DMS114 treated with DMSO at 0.1 percent for 48 hours (cell line): Measurements from ENCODE around the gene SLC35F3.

Source experiments
- DNase-seq: peaks from one replicate; lab custom pipeline; 2025; ENCODE audit not compliant: unreplicated experiment; lab: John Stamatoyannopoulos, UW

The SLC35F3 gene

DNA sequence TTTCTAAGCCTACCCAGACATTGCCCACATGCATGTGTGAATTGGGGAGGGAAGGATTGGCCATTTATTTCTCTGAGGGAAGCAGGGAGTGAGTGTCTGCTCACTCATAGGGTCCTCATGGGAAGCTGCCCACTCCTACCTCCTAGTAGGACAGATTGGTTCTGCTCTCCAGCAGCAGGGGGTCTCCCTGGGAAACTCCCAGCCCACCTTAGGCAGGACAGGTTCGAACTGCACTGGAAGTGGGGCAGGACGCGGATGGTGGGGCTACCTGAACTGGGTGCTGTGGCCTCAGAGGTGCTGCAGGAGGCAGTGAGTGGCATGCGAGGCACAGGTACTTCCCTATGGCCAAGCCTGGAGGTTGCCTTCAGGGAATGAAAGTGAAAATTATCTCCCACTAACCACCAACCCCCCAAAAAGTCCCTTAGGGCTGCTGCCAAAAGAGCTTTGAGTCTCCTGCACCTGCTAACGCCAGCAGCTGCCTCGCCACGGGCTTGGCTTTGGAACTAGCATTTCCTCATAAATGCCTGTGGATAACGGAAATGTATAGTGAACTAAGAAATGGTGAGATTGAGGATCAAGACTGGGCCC lies 311.7 kb downstream of the SLC35F3 start:
- DNase-seq: no peak

GRCh38 chr1:234217316-234217840 lies 312.9 kb downstream of the SLC35F3 start:
- no peak for DNase-seq

- no peak for DNase-seq
Measured at GRCh38 chr1:234218078-234218477, 313.6 kb downstream of the SLC35F3 start.

DNA sequence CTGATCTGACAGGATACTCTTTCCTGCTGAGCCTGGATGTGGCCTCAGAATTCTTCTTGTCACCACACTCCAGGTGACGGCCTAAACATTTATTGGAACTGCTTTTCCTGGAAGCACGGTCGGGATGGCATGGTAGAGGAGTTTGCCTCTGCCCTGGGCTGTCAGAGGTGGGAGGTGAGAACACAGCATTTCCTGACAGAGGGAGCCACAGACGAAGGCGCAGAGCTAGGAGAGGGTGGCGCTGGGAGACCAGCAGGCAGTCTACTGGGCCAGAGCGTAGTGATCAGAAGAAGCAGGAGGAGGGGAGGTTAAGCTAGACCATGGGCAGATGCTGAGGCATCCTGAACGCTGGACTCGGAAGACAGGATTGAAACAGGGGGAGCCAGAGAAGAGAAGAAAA lies 315.2 kb downstream of the SLC35F3 start:
- DNase-seq: no peak

- DNase-seq: no peak
Measured at GRCh38 chr1:234221601-234222000, 317.1 kb downstream of the SLC35F3 start.

DNA sequence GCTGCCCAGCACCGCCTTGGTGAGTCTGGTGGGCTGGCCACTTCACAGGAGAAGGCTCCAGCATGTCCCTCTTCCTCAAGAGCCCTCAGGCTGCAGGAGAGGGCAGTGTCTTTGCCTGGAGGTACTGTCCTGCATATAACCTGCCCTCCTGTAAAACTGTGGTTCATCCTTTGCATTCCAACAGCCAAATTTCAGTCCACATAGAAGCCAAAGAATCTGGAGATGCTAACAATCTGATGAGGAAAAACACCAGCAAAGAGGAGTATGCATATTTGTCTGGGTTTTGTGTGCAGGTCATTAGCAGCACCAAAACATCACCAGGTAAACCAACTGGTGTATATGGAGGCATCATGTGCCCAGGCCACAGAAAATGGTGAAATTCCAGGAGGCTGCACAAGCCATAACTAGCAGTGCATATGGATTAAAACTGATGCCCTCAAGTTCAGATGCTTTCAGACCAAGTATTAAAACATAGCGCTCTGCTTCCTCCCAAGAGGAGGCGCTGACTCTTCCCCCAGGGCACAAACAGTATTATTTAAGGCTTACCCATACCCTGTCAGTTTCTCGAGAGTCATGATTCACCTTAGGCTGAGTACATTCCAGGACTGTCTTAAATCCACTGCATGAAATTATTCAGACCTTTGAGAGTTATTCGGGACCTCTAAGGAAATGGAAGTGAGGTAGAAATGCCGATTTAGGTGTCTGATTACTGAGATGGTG lies 318.2 kb downstream of the SLC35F3 start:
- no peak for DNase-seq

DNA sequence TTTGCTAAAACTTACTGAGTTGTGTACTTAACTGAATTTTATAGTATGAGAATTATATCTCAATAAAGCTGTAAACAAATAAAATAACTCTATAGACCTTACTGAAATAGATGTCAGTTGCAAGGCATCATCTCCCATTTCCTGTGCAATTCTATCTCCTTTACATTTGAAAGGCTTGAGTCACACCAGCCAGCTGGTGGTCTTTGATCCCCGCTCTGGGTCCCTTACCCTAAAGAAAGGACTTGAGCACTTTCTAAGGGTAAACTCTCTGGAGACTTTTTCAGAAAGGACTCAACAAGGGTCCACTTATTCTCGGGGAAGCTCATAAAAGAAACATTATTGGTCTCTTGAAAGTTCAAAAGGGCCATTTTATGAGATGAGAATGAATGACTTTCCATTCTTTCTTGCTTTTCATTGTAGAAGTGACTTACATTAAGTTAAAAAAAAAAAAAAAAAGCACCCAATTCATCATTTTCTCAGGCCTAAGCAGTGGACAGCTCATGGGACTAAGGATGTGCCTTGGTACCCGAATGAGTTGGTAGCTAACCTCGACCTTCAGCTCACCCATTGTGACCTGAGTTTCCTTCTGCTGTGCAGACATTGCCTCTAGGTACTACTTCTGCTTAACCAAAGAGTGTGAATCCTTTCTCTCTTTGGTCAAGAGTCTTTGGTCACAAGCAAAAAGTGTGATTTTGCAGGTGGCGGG lies 321.8 kb downstream of the SLC35F3 start:
- DNase-seq: no peak

- no peak for DNase-seq
Measured at GRCh38 chr1:234226819-234227165, 322.3 kb downstream of the SLC35F3 start.

- no peak for DNase-seq
Measured at GRCh38 chr1:234229581-234230387, 325.3 kb downstream of the SLC35F3 start.

GRCh38 chr1:234230414-234230862 lies 326.0 kb downstream of the SLC35F3 start:
- no peak for DNase-seq

DNA sequence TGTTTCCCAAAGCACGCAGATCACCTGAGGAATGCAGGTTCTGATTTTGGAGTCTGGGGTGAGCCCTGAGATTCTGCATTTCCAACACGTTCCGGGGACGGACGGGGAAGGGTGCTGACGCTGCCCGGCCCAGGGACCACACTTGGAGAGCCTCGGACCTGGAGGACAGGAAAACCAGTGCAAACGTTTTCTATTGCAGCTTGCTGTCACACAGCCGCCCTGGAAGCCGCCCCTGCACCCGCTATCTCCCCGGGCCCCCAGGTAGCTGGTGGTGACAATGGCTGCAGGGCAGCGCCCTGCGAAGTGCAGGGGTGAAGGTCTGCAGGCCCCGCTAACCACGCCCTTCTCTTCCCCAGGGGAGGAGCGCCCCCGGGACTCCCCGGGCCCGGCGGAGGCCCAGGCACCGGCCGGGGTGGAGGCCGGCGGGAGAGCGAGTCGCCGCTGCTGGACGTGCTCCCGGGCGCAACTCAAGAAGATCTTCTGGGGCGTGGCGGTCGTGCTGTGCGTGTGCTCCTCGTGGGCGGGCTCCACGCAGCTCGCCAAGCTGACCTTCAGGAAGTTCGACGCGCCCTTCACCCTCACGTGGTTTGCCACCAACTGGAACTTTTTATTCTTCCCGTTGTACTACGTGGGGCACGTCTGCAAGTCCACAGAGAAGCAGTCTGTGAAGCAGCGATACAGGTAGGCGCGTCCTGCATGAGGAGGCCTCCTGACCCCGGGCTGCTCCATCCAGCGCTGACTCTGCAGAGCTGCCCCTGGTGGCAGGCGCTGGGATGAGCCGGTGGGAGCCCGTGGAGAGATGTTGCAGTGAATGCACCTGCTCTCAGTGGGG lies 326.8 kb downstream of the SLC35F3 start:
- DNase-seq: no peak

GRCh38 chr1:234231893-234232276 lies 327.4 kb downstream of the SLC35F3 start:
- no peak for DNase-seq

GRCh38 chr1:234234199-234234598 lies 329.7 kb downstream of the SLC35F3 start:
- DNase-seq: no peak

- DNase-seq: no peak
Measured at GRCh38 chr1:234235434-234235881, 331.0 kb downstream of the SLC35F3 start.

DNA sequence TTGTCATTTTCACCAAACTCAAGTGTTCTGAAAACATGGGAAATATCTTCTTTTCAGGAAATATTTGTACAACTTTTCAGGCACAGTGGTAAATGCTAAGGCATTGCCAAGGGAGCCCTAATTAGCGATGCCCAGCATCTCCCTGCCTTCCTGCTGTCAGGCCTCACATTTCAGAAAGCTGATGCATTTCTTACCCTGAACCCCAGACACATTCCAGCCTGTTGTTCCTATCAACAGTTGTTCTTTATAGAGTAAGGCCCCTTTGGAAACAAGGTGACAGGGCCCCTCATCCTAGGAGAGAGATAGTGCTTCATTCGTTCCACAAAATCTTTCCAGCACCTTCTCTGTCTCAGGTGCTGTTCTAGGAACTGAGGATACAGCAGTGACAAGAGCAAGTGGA lies 332.9 kb downstream of the SLC35F3 start:
- no peak for DNase-seq

DNA sequence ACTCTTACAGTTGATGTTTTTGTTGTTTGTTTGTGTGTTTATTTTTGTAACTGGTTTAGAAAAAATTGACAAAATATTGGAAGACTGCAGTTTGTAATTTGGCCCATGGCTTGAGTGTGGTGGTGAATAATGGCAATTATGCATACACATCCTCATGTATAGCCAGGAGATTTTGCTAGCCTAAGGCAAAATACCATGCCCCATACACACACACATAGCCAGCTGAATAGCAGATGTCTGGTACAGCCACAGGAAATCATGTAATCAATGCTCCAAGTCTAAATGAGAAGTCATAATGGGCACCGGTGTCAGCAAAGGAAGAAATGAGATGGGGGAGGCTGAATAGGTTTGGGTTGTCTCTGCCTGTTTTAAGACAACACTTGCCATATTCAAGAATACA lies 333.6 kb downstream of the SLC35F3 start:
- DNase-seq: no peak

DNA sequence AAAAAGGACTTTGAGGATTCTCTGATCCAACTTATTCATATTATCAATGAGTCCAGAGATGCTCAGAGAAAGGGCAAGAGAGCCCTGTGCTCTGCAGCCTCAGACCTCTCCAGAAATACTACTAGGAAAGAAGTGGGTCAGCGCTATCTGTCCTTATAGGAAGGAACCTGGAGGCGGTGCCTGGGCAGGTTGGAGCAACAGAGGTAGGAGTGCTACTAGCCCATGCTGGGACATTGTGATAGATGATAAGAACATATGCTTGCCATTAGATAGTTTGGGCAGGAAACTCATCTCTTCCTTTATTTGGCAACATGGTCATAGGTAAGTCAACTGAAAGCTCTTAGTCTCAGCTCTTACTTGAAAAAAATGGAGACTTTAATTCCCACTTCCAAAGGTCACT lies 335.0 kb downstream of the SLC35F3 start:
- DNase-seq: no peak

- no peak for DNase-seq
Measured at GRCh38 chr1:234239936-234240335, 335.5 kb downstream of the SLC35F3 start.

DNA sequence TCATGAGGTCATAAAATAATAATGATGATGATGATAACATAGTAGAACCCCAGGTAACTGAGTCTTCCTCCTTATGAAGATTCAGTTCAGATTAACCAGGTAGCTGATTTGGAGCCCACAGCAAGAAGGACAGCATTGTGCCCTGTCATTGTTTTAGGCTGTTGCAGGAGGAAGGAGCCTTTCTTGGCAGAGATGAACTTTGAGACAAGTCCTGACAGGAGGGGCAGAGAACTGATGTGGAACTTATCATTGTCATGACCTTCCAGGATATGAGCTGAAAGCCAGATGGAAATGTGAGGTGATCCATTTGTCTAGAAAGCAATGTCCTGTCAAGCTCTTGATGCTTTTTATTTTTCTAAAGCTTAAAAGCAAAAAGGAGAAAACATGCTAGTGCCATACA lies 336.2 kb downstream of the SLC35F3 start:
- no peak for DNase-seq

DNA sequence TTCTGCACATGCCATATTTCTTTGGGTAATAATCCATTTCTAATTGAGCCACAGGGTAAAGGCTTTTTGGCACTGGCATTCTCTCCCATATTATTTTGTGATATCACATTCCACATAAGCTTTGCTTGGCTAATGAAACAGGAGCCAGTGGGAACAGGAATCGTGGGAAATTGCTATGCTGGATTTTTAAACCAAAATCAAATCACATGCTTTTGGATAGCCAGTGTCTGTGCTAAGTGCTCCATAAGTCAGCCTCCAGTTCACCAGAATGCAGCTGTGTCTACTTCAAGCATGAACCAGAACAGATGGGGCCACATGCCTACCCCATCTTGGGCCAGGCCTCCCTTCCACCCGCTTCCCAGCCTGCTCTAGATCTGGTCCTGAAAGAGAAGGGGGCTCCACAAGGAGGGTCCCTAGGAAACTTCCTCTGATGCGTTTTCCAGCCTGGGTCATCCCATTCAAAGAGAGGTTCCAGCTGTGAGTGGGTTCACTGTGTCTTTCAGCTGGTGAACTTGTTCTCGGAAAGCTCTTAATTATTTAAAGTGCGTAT lies 337.5 kb downstream of the SLC35F3 start:
- DNase-seq: no peak
